NCI-H2196 treated with DMSO at 0.1 percent for 48 hours (cell line): ENCODE results near the gene CITED4.
A peak's percentile ranks its signal among the peaks of the same experiment; 100 is the strongest.

Experiments used
- DNase-seq: peaks from one replicate; lab custom pipeline; 2025; ENCODE audit not compliant: unreplicated experiment; lab: John Stamatoyannopoulos, UW

CITED4 gene

GRCh38 chr1:40855513-40855912 is 6.7 kb downstream of the CITED4 start:
- DNase-seq, result no peak

GRCh38 chr1:40853885-40854170 is 8.3 kb downstream of the CITED4 start:
- DNase-seq, result no peak

GRCh38 chr1:40853113-40853884 is 8.9 kb downstream of the CITED4 start:
- DNase-seq, result no peak

DNA sequence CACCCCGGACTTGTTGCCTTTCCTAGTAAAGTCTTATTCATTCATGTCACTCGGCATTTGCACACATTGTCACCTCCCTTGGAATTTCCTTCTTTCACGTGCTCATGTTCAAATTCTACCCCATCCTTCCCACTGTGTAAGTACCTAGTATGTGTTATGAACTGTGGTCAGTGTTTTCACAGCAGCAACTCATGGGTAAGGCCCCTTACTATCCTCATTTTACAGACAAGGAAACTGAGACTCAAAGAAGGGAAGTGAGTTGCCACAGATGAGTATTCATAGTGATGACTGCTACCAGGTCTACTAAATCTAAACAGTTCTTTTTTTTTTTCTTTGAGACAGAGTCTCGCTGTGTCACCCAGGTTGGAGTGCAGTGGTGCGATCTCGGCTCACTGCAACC is 10.5 kb downstream of the CITED4 start:
- no peak for DNase-seq

DNA sequence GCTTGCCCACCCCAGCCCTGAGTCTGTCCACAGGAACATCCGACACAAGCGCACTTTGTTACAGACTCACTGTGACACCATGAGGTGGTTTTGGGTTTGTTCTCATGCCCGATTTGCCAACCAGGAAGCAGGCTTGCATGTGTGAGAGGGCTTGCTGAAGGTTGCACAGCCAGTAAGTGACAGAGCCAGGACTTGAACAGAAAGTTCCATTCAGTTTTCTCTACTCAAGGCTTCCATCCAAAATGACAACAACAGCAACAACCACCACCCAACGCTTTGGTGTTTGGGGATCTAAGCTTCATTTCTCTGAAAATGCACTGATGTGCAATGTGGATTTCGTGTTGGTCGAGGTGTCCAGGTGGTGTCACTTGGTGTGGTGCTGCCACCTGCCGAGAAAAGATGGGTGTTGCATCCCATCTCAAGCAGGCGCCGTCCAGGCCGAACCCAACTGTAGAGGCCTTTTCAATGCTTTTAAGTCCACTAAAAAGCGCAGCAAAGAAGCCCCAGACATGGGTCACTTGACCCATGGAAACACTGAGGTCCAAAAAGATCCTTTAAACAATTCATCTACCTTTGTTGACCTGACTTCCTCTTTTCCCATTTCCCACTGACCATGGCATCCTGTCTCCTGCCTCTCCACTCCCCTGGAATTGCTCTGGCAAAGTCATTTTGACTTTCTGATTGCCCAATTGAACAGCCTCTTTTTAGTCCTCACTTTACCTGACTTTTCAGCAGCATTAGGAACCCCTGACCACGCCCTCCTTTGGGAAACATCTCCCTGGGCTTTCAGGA is 12.2 kb downstream of the CITED4 start:
- DNase-seq, result peak; percentile 17

DNA sequence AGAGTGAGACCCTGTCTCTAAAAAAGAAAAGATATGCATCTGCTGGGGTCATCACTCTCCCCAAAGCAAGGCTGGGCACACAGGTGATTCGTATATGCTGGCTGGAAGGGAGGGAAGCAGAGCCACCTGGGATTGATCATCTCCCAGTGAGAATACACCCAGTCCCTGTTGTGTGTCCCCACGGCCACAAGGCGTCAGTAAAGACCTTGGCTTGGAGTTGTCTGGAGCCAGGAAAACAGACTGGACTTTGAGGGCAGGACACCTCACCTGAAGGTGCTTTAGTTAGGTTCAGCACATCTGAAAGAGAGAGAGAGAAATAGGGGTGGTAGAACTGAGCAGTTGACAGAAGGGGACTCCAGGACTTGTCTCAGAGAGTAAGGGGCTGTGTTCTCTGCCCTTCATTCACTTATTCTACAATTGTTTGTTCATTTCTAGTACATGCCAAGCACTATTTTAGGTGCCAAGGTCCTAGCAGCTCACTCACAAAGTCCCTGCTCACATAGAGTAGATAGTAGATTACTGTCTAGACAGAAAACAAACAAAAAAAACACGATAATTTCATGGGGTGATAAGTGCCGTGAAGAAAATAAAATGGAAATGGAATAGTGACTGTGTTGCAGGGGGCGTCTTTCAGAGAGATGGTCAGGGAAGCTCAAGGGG is 13.5 kb downstream of the CITED4 start:
- peak; percentile 75 for DNase-seq

DNA sequence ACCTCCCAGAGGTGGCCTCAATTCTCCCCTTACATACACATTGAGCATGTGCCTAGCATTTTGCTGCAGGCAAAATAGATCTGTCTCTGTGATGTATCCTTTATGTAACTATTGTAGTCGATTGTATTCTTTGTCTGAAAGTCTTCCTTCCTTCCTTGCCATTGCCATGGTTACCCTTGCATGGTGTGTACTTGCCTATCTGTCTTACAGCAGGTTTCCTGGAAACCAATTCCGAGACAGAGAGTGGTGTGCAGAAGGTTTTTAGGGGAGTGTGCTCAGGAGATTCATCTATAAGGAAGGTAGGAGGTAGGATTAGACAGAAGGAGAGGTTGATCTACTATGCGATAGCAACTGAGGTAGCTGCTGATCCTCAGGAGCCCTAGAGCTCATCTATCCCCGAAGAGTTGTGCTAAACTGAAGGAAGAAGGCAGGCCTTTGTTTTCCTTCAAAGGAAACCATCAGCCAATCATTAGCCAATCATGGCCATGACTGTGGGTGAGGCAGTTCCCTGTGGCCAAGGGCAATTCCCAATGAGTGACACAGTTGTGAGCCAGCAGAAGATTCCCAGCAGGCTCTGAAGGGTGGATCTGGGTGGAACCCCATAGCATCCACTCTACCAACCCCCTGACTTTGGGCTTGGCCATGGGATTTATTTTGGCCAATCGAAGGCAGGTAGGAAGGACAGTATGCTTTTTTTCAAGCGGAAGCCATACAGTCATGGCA is 15.0 kb downstream of the CITED4 start:
- DNase-seq, result no peak

- no peak for DNase-seq
Measured at GRCh38 chr1:40845895-40846294, 16.3 kb downstream of the CITED4 start.

DNA sequence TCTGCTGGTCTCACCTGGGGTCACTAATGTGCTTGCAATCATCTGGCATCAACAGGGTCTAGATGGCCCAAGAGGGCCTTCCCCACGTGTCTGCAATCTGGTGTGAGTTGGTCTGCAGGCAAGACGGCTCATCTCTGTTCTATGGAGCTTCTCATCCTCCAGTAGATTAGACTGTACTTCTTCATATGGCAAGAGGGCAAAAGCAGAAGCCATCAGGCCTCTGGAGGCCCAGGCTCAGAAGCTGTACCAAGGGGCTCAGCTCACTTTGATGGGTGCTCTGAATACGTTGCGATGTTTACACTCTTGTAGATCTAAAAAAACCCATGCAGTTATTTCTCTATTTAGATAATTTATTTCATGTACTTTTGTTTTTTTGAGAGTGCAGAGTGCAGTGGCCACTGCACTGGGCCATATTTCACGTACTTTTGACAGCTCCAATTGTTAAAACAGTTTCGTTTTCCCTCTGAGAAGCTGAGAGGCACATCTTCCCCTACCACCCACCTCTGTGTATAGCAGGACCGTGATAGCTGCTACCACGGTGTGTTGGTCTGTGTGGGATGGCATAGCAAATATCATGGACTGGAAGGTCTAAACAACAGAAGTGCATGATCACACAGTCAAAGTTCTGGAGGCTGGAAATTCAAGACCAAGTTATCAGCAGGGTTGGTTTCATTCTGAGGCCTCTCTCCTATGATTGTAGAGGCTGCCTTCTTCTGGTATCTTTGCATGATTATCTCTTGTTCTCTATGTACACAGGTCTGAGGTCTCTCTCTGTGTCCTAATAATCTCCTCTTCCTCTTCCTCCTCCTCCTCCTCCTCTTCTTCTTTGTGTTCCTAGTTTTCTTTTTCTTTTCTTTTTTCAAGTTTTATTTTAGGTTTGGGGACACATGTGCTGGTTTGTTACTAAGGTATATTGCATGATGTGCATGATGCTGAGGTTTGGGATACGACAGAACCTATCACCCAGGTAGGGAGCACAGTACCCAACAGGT is 17.0 kb downstream of the CITED4 start:
- DNase-seq, result no peak

DNA sequence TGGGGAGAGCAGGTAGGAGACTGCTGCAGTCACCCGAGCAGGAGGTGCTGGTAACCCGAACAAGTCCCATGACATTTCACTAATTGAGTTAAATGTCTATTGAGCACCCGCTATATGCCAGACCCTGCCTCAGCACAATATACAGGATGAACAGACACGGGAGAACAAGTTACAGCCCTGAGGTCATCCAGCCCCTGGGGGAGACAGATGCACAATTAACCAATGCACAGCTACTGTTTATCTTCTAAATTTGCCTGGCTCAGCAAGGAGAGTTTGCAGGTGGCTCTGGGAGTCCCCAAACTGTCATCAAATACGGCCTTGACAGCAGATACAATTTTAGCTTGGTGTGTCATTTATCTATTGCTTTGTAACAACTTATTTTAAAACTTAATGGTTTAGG is 18.1 kb downstream of the CITED4 start:
- no peak for DNase-seq

DNA sequence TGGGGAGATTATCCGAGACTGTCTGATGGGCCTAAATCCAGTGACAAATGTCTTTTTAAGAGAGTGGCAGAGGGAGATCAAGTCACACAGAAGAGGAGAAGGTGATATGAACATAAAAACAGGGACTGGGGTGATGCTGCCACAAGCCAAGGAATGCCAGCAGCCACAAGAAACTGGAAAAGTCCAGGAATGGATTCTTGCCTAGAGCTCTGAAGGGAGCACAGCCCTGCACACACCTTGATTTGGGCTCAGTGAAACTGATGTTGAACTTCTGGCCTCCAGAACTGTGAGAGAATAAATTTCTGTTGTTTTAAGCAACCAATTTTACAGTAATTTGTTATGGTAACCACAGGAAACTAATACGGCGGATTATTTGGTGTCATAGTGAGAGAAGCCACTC is 19.5 kb downstream of the CITED4 start:
- DNase-seq, result no peak

GRCh38 chr1:40842207-40842606 is 20.0 kb downstream of the CITED4 start:
- DNase-seq, result no peak

GRCh38 chr1:40841602-40842001 is 20.6 kb downstream of the CITED4 start:
- DNase-seq, result no peak

- no peak for DNase-seq
Measured at GRCh38 chr1:40840526-40841323, 21.4 kb downstream of the CITED4 start.

GRCh38 chr1:40839943-40840335 is 22.2 kb downstream of the CITED4 start:
- DNase-seq, result no peak

DNA sequence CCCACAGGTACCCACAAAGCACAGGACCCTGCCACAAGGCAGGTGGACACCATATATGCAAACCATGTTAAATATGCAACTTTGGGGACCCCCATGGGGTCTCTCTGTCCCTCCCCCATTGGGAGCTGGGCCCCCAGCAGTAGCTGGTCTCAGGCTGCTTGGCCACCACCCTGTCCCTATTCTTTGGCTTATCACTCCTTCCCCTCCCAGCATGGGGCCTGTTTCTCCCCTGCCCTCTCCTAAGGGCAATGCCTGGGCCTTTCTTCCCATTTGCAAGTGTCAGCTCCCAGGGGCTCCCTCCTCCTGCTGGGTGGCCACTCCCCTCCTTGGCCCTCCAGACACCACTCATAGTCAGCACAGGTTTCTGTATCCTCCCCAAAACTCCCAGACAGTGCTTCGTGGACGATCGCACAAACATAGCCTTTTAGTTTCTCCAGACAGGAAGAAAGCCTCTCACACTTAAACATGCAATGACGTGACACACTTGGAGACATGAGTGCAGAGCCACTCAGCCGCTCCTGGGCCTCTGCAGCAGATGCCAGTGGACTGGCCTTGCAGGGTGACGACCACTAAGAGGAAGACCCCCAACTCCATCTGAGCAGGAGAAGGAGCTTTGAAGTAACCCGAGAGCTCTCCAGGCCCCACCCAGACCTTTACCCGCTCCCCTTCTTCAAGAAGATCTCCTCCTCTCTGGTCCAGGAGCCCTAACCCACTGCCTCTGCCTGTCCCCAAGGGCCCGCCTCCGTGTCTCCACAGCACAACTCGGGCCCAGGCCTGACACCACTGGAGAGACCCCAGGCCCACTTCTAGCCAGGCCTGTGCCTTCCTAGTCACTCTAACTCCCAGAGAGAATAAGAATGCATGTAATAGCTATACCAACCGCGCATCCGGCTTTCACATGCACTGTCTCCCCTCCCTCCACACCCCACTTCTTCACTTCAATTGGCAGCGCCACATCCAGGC is 22.9 kb downstream of the CITED4 start:
- DNase-seq, result no peak

- no peak for DNase-seq
Measured at GRCh38 chr1:40838045-40838979, 23.9 kb downstream of the CITED4 start.
